ENCODE measurements around the gene PEX14. TPM values are rescaled to one million over a fixed set of nuclear protein-coding genes. Genes with fewer than 3 reads are reported as not detected.

The PEX14 gene
- total RNA-seq, 1 experiment from 2014 or later, result 20.4 TPM

- no peak for DNase-seq (ENCODE audit: low read depth)
Observed at GRCh38 chr1:10631811-10632593, 157.3 kb downstream of the PEX14 start.

DNA sequence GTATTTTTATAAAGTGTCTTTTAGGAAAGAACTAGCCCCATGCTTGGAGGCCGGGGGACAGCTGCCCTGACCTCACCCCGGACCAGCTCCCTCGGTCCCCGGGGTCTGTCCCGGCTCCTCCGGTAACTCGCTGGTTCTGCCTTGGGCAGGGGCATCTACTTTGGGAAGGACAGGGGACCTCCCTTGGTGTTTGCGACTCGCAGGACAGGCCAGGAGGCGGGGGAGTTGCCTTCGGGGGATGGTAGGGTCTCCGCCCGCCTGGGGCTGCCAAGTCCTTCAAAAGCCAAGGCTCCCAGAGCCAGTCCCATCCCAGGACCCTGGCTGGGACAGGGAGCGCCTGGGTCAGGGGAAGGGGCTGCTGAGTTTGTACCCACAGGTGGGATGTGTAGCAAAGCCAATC, 157.9 kb downstream of the PEX14 start:
- DNase-seq (ENCODE audit: low read depth), result no peak

- DNase-seq (ENCODE audit: low read depth), result no peak
Observed at GRCh38 chr1:10633416-10633815, 158.7 kb downstream of the PEX14 start.

- no peak for DNase-seq (ENCODE audit: low read depth)
Observed at GRCh38 chr1:10634075-10634427, 159.3 kb downstream of the PEX14 start.

DNA sequence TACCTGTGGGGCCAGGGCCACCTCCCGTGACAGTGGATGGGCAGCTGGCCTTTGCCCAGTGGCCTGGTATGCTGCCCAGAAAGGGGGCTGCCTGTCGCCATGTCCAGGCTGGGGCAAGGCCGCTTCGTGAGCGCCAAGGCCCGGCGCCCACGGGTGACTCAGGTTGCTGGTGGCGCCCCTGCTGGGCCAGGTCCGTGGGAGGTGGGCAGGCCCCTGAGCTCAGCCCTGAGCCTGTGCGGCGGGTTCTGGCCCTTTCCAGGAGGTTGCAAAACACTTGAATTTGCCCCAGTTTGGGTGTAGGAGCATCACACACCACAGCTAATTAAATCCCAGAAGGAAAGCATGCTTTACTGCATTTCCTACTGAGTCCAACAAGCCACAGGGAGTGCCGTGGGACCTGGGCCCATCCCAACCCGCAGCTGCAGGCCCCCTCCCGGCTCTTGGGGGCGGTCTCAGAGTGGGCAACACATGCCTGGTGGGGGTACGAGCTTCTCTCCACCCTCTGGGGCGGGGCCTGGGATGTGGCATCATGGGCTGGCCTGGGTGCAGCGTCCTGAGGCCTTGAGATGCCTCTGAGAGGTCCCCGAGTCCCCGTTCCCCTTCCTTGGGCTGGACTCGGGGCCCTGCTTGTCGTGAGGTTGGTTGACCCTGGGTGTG, 159.8 kb downstream of the PEX14 start:
- DNase-seq (ENCODE audit: low read depth), result no peak

- DNase-seq (ENCODE audit: low read depth), result no peak
Observed at GRCh38 chr1:10635085-10635896, 160.5 kb downstream of the PEX14 start.

DNA sequence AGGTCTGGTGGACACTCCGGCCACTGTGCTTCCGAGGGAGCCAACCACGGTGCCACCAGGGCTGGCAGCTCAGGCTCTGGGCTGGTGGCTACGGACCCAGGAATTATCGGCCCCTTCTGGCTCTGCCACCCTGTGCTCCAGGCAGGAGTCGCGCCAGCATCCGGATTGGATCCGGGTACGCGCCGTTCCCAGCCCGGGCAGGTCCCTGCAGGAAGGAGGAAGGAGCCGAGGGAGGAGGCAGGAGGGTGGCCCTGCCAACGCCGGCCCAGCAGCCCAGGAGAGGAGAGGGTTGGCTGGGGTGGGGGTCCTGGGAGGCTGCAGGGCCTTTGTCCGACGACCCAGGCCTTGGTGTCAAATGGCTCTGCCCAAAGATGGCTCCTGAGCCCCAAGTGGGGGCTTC, 161.2 kb downstream of the PEX14 start:
- no peak for DNase-seq (ENCODE audit: low read depth)

GRCh38 chr1:10637400-10637799, 162.7 kb downstream of the PEX14 start:
- no peak for DNase-seq (ENCODE audit: low read depth)

DNA sequence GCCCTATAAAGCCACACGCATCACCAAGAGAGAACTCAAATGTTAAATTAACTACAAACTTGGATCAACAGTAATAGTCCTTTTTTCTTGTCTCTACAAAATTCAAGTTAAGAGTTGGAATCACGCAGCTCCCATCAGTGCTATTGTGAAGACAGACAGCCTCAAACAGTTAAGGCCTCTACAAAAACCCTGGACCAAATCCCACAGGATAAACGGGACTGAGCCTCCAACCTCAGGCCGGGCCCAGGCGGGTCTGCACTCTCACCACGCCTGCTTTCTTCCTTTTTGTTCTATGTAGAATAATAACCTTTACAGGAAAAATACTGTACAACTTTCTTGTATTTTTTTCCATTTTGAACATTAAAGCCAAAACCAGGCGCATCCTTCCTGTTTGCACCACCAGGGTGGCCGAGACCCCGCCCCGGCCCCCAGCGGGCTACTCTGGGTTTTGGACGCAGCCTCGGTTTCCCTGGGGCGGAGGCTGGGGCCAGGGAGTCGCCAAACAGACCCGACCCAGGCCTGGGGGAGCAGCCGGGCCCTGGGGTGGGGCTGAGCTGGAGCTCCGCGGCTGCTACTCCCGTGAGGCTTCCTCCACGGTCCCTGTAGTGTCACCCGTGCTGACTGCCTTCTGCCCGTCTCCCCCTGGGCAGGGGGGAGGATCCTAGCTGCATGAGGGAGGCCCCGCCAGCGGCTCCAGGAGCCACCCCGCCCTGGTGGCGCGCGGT, 163.2 kb downstream of the PEX14 start:
- DNase-seq (ENCODE audit: low read depth), result no peak

- no peak for DNase-seq (ENCODE audit: low read depth)
Observed at GRCh38 chr1:10638559-10639005, 163.8 kb downstream of the PEX14 start.

DNA sequence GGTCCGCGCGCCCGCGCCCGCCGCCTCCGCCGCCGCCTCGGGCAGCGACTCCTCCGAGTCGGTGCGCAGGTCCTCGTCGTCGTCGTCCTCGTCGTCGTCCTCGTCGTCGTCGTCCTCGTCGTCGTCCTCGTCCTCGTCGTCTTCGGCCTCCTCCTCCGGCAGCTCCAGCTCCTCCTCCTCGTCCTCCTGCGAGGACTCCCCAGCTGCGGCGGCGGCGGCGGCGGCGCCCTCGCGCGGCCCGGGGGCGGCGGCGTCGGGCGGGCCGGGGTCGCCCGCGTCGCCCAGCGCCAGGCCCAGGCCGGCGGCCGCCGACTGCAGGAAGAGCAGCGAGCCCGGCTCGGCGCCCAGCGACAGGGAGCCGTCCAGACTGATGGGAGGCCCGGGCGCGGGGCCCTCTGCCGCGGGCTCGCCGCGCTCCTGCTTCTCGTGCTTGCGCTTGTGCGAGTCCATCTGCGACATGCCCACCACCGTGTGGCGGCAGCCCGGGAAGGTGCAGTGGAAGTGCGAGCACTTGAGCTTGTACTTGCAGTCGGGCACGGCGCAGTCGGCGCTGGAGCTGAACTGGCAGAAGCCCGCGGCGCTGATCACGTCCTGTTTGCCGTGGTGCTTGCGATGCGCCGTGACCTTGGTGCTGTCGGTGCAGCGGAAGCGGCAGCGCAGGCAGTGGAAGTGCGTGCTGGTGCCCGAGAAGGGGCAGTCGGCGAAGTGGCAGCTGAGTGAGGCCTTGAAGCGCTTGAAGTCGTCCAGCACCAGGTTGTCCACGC, 164.4 kb downstream of the PEX14 start:
- no peak for DNase-seq (ENCODE audit: low read depth)

DNA sequence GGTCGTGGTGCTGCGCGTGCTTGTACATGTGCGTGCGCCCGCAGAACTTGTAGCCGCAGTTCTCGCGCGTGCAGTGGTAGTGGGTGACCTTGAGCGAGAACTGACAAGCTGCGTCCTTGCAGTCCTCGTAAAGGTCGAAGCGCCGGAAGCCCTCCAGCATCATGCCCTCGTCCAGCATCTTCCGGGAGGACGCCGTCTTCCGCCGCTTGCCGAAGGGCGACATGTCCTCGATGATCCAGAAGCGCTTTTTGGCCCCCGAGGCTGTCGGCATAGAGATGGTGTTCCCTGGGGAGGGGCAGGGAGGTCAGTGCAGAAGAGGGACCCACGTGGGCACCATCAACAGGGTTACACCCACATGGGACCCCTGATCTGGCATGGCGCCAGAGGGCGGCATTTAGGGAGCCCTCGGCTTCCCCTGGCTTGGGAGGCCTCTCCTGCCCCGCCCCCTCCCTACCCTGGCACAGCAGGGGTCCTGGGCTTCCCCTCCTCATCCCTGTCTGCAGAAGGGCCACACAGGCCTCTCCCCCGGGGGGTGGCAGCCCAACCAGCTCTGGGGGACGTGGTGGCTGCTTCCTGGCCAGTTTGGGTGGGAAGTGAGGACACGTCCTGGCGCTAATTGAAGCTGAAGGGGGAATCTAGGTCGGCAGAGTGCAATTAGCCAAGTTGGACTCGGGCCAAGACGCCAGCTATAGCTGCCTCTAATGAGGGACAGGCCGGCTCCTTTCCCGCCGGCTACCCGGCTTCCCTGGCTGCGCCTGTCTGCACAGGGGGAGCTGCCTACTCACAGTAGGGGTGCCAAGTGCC, 165.2 kb downstream of the PEX14 start:
- DNase-seq (ENCODE audit: low read depth), result no peak

DNA sequence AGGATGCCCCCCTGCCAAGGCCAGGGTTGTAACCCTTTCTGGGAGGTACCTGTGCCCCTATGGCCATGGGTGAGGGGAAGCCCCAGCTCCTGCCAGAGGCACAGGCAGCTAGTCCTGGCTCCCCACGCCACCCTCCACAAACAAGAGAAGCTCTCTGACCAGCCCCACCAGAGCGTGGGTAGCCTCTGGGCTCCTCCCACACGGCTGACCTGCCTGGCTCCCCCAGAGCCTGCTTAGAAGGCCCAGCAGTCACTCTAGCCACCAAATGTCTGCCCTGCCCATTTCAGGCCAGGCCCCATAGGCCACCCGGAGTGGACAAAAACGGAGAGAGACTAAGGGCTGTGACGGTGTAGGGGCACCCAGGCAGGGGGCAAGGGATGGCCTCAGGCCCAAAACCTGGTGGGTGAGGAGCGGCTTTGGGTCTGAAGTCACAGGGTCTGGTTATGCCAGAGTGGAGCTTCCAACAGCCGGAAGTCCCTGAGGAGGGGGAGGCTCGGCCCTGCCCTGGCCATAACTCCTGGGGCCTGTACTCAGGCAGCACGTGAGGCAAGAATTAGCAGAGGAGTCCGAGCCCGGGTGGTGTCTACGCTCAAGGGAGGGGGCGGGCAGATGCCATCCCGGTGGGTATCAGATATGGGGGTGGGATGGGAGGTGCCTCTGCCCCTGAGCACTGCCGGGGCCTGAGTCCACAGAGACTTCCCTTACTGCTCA, 166.2 kb downstream of the PEX14 start:
- DNase-seq (ENCODE audit: low read depth), result no peak

- DNase-seq (ENCODE audit: low read depth), result no peak
Observed at GRCh38 chr1:10641976-10642375, 167.2 kb downstream of the PEX14 start.

GRCh38 chr1:10642403-10643080, 167.8 kb downstream of the PEX14 start:
- DNase-seq (ENCODE audit: low read depth), result no peak

DNA sequence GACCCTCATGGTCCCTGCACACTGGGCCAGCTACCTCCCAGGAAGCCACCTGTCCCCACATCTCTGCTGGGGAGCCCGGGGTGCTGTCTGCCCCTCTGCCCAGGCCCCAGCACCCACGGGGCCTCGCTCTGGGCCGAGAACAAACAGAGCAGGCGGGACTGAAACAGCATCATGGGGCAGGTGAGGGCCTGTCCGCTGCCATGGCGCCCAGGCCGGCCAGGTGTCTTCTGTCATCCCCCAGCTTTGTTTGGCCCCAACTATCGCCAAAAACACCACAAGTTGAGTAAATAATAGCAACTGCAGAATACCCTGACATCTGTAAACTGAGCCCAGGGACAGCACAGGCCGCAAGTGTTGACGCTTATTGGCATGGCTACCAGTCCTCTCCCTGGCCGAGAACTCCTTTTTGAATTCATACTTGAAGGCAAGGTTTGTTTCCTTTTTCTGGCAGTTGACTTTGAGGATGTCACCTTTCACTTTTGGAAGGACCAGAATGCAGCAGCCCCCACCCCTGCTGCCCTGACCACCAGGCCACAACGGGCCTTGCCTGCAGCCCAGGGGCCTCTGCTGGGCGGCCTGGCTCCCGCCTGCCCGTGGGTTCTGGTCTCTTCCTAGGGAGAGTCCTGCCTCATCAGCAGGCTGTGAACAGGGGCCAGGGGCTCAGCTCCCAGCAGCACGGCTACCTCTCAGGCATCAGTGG, 169.0 kb downstream of the PEX14 start:
- DNase-seq (ENCODE audit: low read depth), result no peak

- peak; percentile 56 for DNase-seq (ENCODE audit: low read depth)
Observed at GRCh38 chr1:10644307-10645128, 169.8 kb downstream of the PEX14 start.

Measured in HT1080 (cell line).